CD14-positive monocyte (primary cell): ENCODE data around the gene MBP. TPM values are rescaled to one million over a fixed set of nuclear protein-coding genes. Genes with fewer than 3 reads are reported as not detected.

Experiments
- DNase-seq, 3 donors: peaks; one replicate each; pipeline ENCODE4 v3.0.0-alpha.2; 2011 to 2022
- H2AFZ ChIP-seq: 2 replicates; pipeline ENCODE4 v1.6.0; 2012; ENCODE audit warnings: mild to moderate bottlenecking, low read depth, low read length, inconsistent platforms; ENCODE audit not compliant: insufficient read depth, poor library complexity, severe bottlenecking
- H3K27ac ChIP-seq, 2 donors: 1 replicate in 1 of 2; 2 replicates in 1 of 2; pipeline ENCODE4 v1.5.1; 2012 to 2013; ENCODE audit warnings: low read length in 2 of 2, control low read depth in 1 of 2, inconsistent platforms in 1 of 2, low read depth in 1 of 2, mild to moderate bottlenecking in 1 of 2
- H3K27me3 ChIP-seq, 2 donors: one replicate each; pipeline versions ENCODE4 v1.6.0 to v1.6.1; 2011 to 2013; ENCODE audit warnings: low read length in 2 of 2; ENCODE audit not compliant: control insufficient read depth in 2 of 2, insufficient read depth in 2 of 2
- H3K36me3 ChIP-seq, 2 donors: replicated peaks in 1 of 2; 1 replicate in 1 of 2; 2 replicates in 1 of 2; pipeline versions ENCODE4 v1.5.1 to v1.6.1; 2012 to 2013; ENCODE audit warnings: low read length in 2 of 2, control low read depth in 1 of 2, inconsistent platforms in 1 of 2, mild to moderate bottlenecking in 1 of 2; ENCODE audit not compliant: insufficient read depth in 2 of 2, control insufficient read depth in 1 of 2
- H3K4me1 ChIP-seq, 2 donors: 1 replicate in 1 of 2; 2 replicates in 1 of 2; pipeline versions ENCODE4 v1.5.1 to v1.6.1; 2012 to 2013; ENCODE audit warnings: low read length in 2 of 2, control low read depth in 1 of 2, inconsistent platforms in 1 of 2, mild to moderate bottlenecking in 1 of 2, moderate library complexity in 1 of 2; ENCODE audit not compliant: insufficient read depth in 2 of 2, control insufficient read depth in 1 of 2
- H3K4me2 ChIP-seq: replicated peaks from 2 replicates; pipeline ENCODE3; 2012; ENCODE audit warnings: low read length, moderate library complexity, mild to moderate bottlenecking; ENCODE audit not compliant: poor library complexity, severe bottlenecking; ENCODE audit errors: extremely low read depth
- H3K4me3 ChIP-seq, 3 experiments: fragments of 200-600 bp in 1 of 3; sonication (generic) in 1 of 3; replicated peaks in 1 of 3; 1 replicate in 2 of 3; 2 replicates in 1 of 3; pipeline ENCODE4 v1.5.1; 2011 to 2013; ENCODE audit warnings: low read length in 3 of 3, mild to moderate bottlenecking in 3 of 3, control low read depth in 2 of 3, low read depth in 2 of 3, inconsistent platforms in 1 of 3, moderate library complexity in 1 of 3
- H3K79me2 ChIP-seq: 2 replicates; pipeline ENCODE4 v1.6.0; 2012; ENCODE audit warnings: mild to moderate bottlenecking, control low read depth, inconsistent platforms, low read length, moderate library complexity; ENCODE audit not compliant: insufficient read depth
- H3K9ac ChIP-seq: 2 replicates; pipeline ENCODE4 v1.6.0; 2017; ENCODE audit warnings: low read length, mild to moderate bottlenecking; ENCODE audit not compliant: insufficient read depth, poor library complexity, severe bottlenecking
- H3K9me3 ChIP-seq, 2 donors: replicated peaks in 1 of 2; 1 replicate in 1 of 2; 2 replicates in 1 of 2; pipeline versions ENCODE4 v1.5.1 to v1.6.1; 2012 to 2013; ENCODE audit warnings: low read length in 2 of 2, control low read depth in 1 of 2; ENCODE audit not compliant: control insufficient read depth in 1 of 2, insufficient read depth in 1 of 2
- H4K20me1 ChIP-seq: 2 replicates; pipeline ENCODE4 v1.6.0; 2012; ENCODE audit warnings: mild to moderate bottlenecking, low read length, control low read depth, moderate library complexity; ENCODE audit not compliant: insufficient read depth
- H3K27ac Mint-ChIP-seq, 7 donors: one replicate each; pipeline ENCODE4 v1.8.0; 2020; ENCODE audit warnings: mild to moderate bottlenecking in 7 of 7, mixed read lengths in 7 of 7, moderate library complexity in 6 of 7, inconsistent platforms in 2 of 7
- H3K27me3 Mint-ChIP-seq, 3 donors: one replicate each; pipeline ENCODE4 v1.8.0; 2021 to 2022; ENCODE audit warnings: low read depth in 3 of 3, mild to moderate bottlenecking in 3 of 3, mixed read lengths in 3 of 3, moderate library complexity in 3 of 3, inconsistent platforms in 1 of 3
- H3K36me3 Mint-ChIP-seq, 2 donors: one replicate each; pipeline ENCODE4 v1.8.0; 2020; ENCODE audit warnings: mixed read lengths in 2 of 2, inconsistent platforms in 1 of 2, mild to moderate bottlenecking in 1 of 2
- H3K4me1 Mint-ChIP-seq: one replicate; pipeline ENCODE4 v1.8.0; 2020; ENCODE audit warnings: mild to moderate bottlenecking, mixed read lengths
- H3K4me3 Mint-ChIP-seq, 2 donors: one replicate each; pipeline ENCODE4 v1.8.0; 2020; ENCODE audit warnings: mild to moderate bottlenecking in 2 of 2, mixed read lengths in 2 of 2, moderate library complexity in 1 of 2
- H3K9me3 Mint-ChIP-seq, 7 donors: one replicate each; pipeline ENCODE4 v1.8.0; 2020 to 2022; ENCODE audit warnings: mixed read lengths in 7 of 7, mild to moderate bottlenecking in 6 of 7, moderate library complexity in 6 of 7, inconsistent platforms in 2 of 7
- CTCF ChIP-seq: fragments of 200-600 bp; IDR thresholded peaks from one replicate; pipeline ENCODE4 v1.8.0; 2022; ENCODE audit warnings: antibody characterized with exemption, mild to moderate bottlenecking
- WGBS: methylation state at CpG from one replicate; pipeline ENCODE4 v1.1.5; 2013; ENCODE audit warnings: missing lambda C conversion rate; ENCODE audit not compliant: insufficient coverage; 5-methylcytosine and 5-hydroxymethylcytosine counted together
- intact Hi-C, 2 donors: fragments of 100-400 bp; cut with micrococcal nuclease; formaldehyde crosslinking; loops; one replicate each; pipeline versions ENCODE4 v1.15.0 to v1.15.1; 2023
- polyA plus RNA-seq, 3 donors: library from polyadenylated mRNA; depleted of rRNA in 1 of 3; unstranded in 2 of 3; stranded (reverse) in 1 of 3; fragments of 300-500 nt in 2 of 3; fragments of >200 nt in 1 of 3; fragmentation: Illumina TruSeq in 2 of 3; gene quantifications; 1 replicate in 2 of 3; 2 replicates in 1 of 3; pipeline ENCODE4 v1.2.3, GENCODE V29; 2012 to 2021

MBP gene
- polyA plus RNA-seq, 3 donors: 47.7 to 81.0 (median 50.4) TPM

DNA sequence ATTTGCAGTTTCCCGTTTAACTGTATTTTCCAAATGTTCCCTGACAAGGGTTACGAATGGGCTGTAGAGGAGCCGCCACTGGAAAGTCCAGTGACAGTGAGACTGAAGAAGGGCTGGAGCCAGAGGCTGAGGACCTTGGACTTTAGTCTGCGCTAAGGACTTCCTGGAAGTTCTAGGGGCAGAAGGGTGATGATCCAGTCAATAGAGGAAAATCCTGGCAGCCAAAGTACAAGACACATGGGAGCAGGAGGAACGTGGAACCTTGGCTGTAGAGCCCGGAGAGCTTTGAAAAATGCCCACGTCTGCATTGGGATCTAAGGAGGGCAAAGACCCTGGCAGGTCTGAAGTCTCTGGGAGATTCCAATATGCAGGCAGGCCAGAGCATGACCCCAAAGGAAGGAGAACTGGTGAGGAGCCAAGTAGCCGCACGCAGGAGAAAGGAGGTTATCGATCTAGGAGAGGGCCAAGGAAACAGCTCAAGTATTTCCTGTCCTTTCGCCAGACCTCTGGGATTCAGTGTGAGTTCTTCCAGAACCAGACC, 28.5 kb downstream of the MBP start:
- peaks cover 0 to 5% (median 0%) of the 10 kb centered on the region in 3 donors for H3K27me3 Mint-ChIP-seq
- intact Hi-C loops: loop anchor here (5.0 to 10.0 kb wide), 2 partner anchors 37 to 99 kb away; no protein-coding TSS in a partner anchor
- peak overlapping the region; percentile 5 to 99 for H3K27ac ChIP-seq
- peaks cover 77% of the 10 kb centered on the region for H3K79me2 ChIP-seq
- H3K9me3 Mint-ChIP-seq: no peaks in the 10 kb centered on the region
- H3K4me3 Mint-ChIP-seq: no peak overlapping the region
- peaks cover 16 to 29% of the 10 kb centered on the region in 2 donors for H3K36me3 ChIP-seq
- H3K4me1 Mint-ChIP-seq: peaks cover 93% of the 10 kb centered on the region
- no peaks in the 10 kb centered on the region for H3K9me3 ChIP-seq
- no peak overlapping the region for H2AFZ ChIP-seq
- no peaks in the 10 kb centered on the region for H4K20me1 ChIP-seq
- peak overlapping the region in 6 of 7 donors; percentile 68 to 100 (median 84) for H3K27ac Mint-ChIP-seq
- TF ChIP-seq CTCF: no peak
- no peak overlapping the region for H3K4me2 ChIP-seq
- no peaks in the 10 kb centered on the region for H3K27me3 ChIP-seq
- 94% methylated on average over 11 of the region's 11 CpGs for WGBS
- no peak overlapping the region for H3K4me3 ChIP-seq
- peaks cover 58 to 64% of the 10 kb centered on the region in 2 donors for H3K36me3 Mint-ChIP-seq
- no peak for DNase-seq
- H3K9ac ChIP-seq: no peak overlapping the region
- H3K4me1 ChIP-seq: peaks cover 81 to 94% of the 10 kb centered on the region in 2 donors

- peaks cover 74% of the 10 kb centered on the region for H3K79me2 ChIP-seq
Measured at GRCh38 chr18:77103187-77103850, 29.3 kb downstream of the MBP start.

More at GRCh38 chr18:77103187-77103850, 29.3 kb downstream of the MBP start:
- Histone ChIP-seq H3K36me3 (peaks cover 16 to 29% of the 10 kb centered on the region in 2 donors), H2AFZ (no peak overlapping the region), H3K4me2 (no peak overlapping the region), H3K27me3 (no peaks in the 10 kb centered on the region), H3K9ac (no peak overlapping the region), H4K20me1 (no peaks in the 10 kb centered on the region), H3K9me3 (no peaks in the 10 kb centered on the region), H3K4me1 (peaks cover 81 to 94% of the 10 kb centered on the region in 2 donors), H3K4me3 (no peak overlapping the region), H3K27ac (peak overlapping the region; percentile 5 to 99)
- H3K4me1 Mint-ChIP-seq: peaks cover 95% of the 10 kb centered on the region
- H3K27me3 Mint-ChIP-seq: peaks cover 0 to 8% (median 0%) of the 10 kb centered on the region in 3 donors
- H3K9me3 Mint-ChIP-seq: no peaks in the 10 kb centered on the region
- peaks cover 62 to 68% of the 10 kb centered on the region in 2 donors for H3K36me3 Mint-ChIP-seq
- peak overlapping the region; percentile 44 to 100 (median 76) for H3K27ac Mint-ChIP-seq
- no peak for DNase-seq
- intact Hi-C loops: loop anchor here (5.0 to 10.0 kb wide), 2 partner anchors 36 to 99 kb away; no protein-coding TSS in a partner anchor
- no peak for TF ChIP-seq CTCF
- WGBS: 95% methylated on average over 8 of the region's 14 CpGs
- H3K4me3 Mint-ChIP-seq: no peak overlapping the region
